Esophagus squamous epithelium (tissue), 5 donors: ENCODE measurements around the gene POMGNT2. TPM values are rescaled to one million over a fixed set of nuclear protein-coding genes. Genes with fewer than 3 reads are reported as not detected.

Source experiments
- DNase-seq: peaks from one replicate; lab custom pipeline; 2025; lab: John Stamatoyannopoulos, UW
- H3K27ac ChIP-seq, 4 donors: fragments of 200-600 bp; sonication (generic); one replicate each; pipeline ENCODE4 v1.5.1; 2016 to 2019; ENCODE audit warnings: mild to moderate bottlenecking in 1 of 4
- H3K27me3 ChIP-seq, 4 donors: fragments of 200-600 bp; sonication (generic); 1 replicate in 3 of 4; 2 replicates in 1 of 4; pipeline versions ENCODE4 v1.5.1 to v1.6.0; 2017 to 2021; ENCODE audit warnings: antibody characterized with exemption in 1 of 4
- H3K36me3 ChIP-seq, 3 donors: fragments of 200-600 bp; sonication (generic); one replicate each; pipeline ENCODE4 v1.5.1; 2016 to 2019
- H3K4me1 ChIP-seq, 3 donors: fragments of 200-600 bp; sonication (generic); one replicate each; pipeline ENCODE4 v1.5.1; 2017 to 2019
- H3K4me3 ChIP-seq, 4 donors: fragments of 200-600 bp; sonication (generic); 1 replicate in 3 of 4; 2 replicates in 1 of 4; pipeline ENCODE4 v1.5.1; 2016 to 2019; ENCODE audit warnings: mild to moderate bottlenecking in 2 of 4, moderate library complexity in 1 of 4
- H3K9me3 ChIP-seq, 3 donors: fragments of 200-600 bp; sonication (generic); one replicate each; pipeline ENCODE4 v1.5.1; 2016 to 2019
- CTCF ChIP-seq, 6 experiments: fragments of 450-650 bp in 4 of 6; fragments of 200-600 bp in 2 of 6; sonication (generic) in 2 of 6; IDR thresholded peaks; one replicate each; pipeline ENCODE4 v1.5.1; 2016 to 2019; ENCODE audit warnings: antibody characterized with exemption in 6 of 6, mild to moderate bottlenecking in 4 of 6, moderate library complexity in 4 of 6
- POLR2A ChIP-seq, 4 donors: fragments of 450-650 bp; IDR thresholded peaks; one replicate each; pipeline ENCODE4 v1.6.1; 2017; ENCODE audit warnings: antibody characterized with exemption in 4 of 4, mild to moderate bottlenecking in 4 of 4, moderate library complexity in 3 of 4
- WGBS, 2 donors: methylation state at CpG; one replicate each; pipeline ENCODE4 v1.1.5; 2018; 5-methylcytosine and 5-hydroxymethylcytosine counted together
- intact Hi-C: fragments of 100-400 bp; cut with DNase I; formaldehyde crosslinking; loops from one replicate; pipeline ENCODE4 v1.15.0; 2022
- total RNA-seq, 4 donors: library from RNA; depleted of rRNA; stranded (reverse); fragments of >200 nt; gene quantifications; one replicate each; pipeline ENCODE4 v1.1.0, GENCODE V29; 2016
- donor health status: DM: yes; HTN: yes; CAD: no.

Gene POMGNT2
- total RNA-seq: 10 to 100 TPM in 1 of 4 donors, 1 to 10 TPM in 3; 4.4 to 14.0 (median 9.0) TPM

- Histone ChIP-seq H3K9me3 (no peaks in the 10 kb centered on the region), H3K36me3 (no peaks in the 10 kb centered on the region), H3K27me3 (no peaks in the 10 kb centered on the region), H3K4me1 (peaks cover 4 to 35% (median 4%) of the 10 kb centered on the region in 3 donors), H3K27ac (peak within 1 kb of the TSS; percentile 64 to 81 (median 72)), H3K4me3 (peak within 1 kb of the TSS; percentile 58 to 96 (median 82))
- intact Hi-C loops: no loop called here
- 0% methylated on average over 4 to 10 of the region's 71 CpGs for WGBS, 2 donors
- TF ChIP-seq POLR2A (IDR thresholded peaks at IDR 0.05): peak in 3 of 4 donors; percentile 50 to 59 (median 57)
- TF ChIP-seq CTCF (IDR thresholded peaks at IDR 0.05): peak in 2 of 6 experiments; percentile 7 to 50
- DNase-seq: peak; percentile 17
These were observed at the start of gene POMGNT2 for GRCh38 chr3:43105596-43106292. TSS of gene POMGNT2 (minus strand) at chr3:43106079. CDS start at chr3:43081431, 24,648 bp downstream.

DNA sequence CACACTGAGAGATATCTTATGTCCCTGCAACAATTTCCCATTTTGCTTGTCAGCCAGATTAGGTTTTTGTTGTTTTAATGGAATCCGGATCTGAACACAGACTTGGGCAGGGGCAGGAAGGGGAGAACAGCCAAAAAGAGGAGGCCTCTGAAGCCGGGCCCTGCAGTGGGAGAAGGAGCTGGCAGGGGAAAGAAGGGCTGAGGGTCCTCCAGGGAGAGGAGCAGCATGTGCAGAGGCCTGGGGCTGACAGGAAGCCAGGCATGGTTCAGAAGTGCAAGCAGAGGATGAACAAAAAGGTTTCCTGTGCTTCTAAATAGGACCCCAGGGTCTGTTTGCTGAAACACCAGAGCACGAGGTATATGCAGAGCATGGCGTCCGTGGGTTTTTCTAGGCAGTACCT, 49.1 kb upstream of the POMGNT2 start:
- Histone ChIP-seq H3K36me3 (no peaks in the 10 kb centered on the region), H3K4me1 (peaks cover 8 to 26% (median 10%) of the 10 kb centered on the region in 3 donors), H3K4me3 (no peak overlapping the region), H3K9me3 (no peaks in the 10 kb centered on the region), H3K27ac (no peak overlapping the region), H3K27me3 (peaks cover 0 to 13% (median 0%) of the 10 kb centered on the region in 4 donors)
- no peak for DNase-seq
- TF ChIP-seq CTCF (IDR thresholded peaks at IDR 0.05): no peak
- TF ChIP-seq POLR2A (IDR thresholded peaks at IDR 0.05): no peak
- WGBS, 2 donors: 65 to 84% methylated on average over 4 to 5 of the region's 5 CpGs
- intact Hi-C loops: loop anchor here (10.0 kb wide), 1 partner anchor 170 kb away; no protein-coding TSS in a partner anchor

- TF ChIP-seq POLR2A (IDR thresholded peaks at IDR 0.05) (no peak), CTCF (IDR thresholded peaks at IDR 0.05) (peak in 1 of 6 experiments; percentile 20)
- Histone ChIP-seq H3K9me3 (no peaks in the 10 kb centered on the region), H3K27ac (peak overlapping the region in 3 of 4 donors; percentile 38 to 51 (median 47)), H3K4me1 (peaks cover 8 to 26% (median 10%) of the 10 kb centered on the region in 3 donors), H3K36me3 (no peaks in the 10 kb centered on the region), H3K4me3 (no peak overlapping the region), H3K27me3 (peaks cover 0 to 13% (median 0%) of the 10 kb centered on the region in 4 donors)
- DNase-seq: no peak
- intact Hi-C loops: loop anchor here (10.0 kb wide), 1 partner anchor 169 kb away; no protein-coding TSS in a partner anchor
- 26 to 34% methylated on average over 13 to 17 of the region's 19 CpGs for WGBS, 2 donors
These were observed 47.6 kb upstream of the POMGNT2 start for GRCh38 chr3:43153216-43154083.

DNA sequence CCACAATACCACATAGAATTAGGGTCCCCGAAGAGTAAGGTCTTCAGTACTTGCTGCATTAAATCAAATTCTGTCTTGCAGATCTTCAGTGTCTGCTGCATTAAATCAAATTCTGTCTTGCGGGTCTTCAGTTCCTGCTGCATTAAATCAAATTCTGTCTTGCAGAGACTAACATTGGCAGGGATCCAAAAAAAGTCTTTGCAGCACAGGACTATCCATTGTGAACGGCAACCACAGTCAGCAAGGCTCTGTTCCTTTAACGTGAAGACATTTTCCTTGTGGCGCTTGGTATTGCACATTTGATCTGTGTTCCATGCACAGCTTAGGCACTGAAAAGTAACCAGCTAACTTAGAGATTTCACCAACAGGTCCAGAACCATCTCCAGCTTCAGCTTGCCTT, 46.8 kb upstream of the POMGNT2 start:
- Histone ChIP-seq H3K4me1 (peaks cover 8 to 26% (median 10%) of the 10 kb centered on the region in 3 donors), H3K4me3 (no peak overlapping the region), H3K9me3 (no peaks in the 10 kb centered on the region), H3K27me3 (peaks cover 0 to 13% (median 0%) of the 10 kb centered on the region in 4 donors), H3K36me3 (no peaks in the 10 kb centered on the region), H3K27ac (peak overlapping the region in 3 of 4 donors; percentile 38 to 51 (median 47))
- TF ChIP-seq CTCF (IDR thresholded peaks at IDR 0.05): no peak
- no peak for TF ChIP-seq POLR2A (IDR thresholded peaks at IDR 0.05)
- DNase-seq: no peak
- intact Hi-C loops: loop anchor here (10.0 kb wide), 1 partner anchor 168 kb away; no protein-coding TSS in a partner anchor
- 13 to 20% methylated on average over 5 of the region's 5 CpGs for WGBS, 2 donors
